Heart right ventricle (tissue), 16 donors: ENCODE measurements around the gene SORL1-AS1.

Experiments used
- ATAC-seq, 8 donors: fragments of 200-7000 bp; cut with Tn5 transposase; one replicate each; pipeline ENCODE4 v1.9.1; 2020; ENCODE audit warnings: mild to moderate bottlenecking in 8 of 8, moderate library complexity in 8 of 8, moderate number of reproducible peaks in 1 of 8
- DNase-seq, 2 donors: peaks; one replicate each; pipeline ENCODE4 v3.0.0-alpha.2; 2020
- H3K27ac ChIP-seq, 10 donors: fragments of 200-600 bp; sonication (generic) in 2 of 10; one replicate each; pipeline versions ENCODE4 v1.5.0 to v1.8.0; 2020 to 2022; ENCODE audit warnings: mild to moderate bottlenecking in 3 of 10
- H3K27me3 ChIP-seq, 7 donors: fragments of 200-600 bp; one replicate each; pipeline ENCODE4 v1.8.0; 2021 to 2022; ENCODE audit warnings: mild to moderate bottlenecking in 2 of 7
- H3K36me3 ChIP-seq, 9 donors: fragments of 200-600 bp; sonication (generic) in 1 of 9; one replicate each; pipeline versions ENCODE4 v1.5.0 to v1.8.0; 2020 to 2022; ENCODE audit warnings: mild to moderate bottlenecking in 2 of 9
- H3K4me1 ChIP-seq, 9 donors: fragments of 200-600 bp; sonication (generic) in 1 of 9; one replicate each; pipeline versions ENCODE4 v1.5.0 to v1.8.0; 2020 to 2022; ENCODE audit warnings: mild to moderate bottlenecking in 4 of 9
- H3K4me3 ChIP-seq, 10 donors: fragments of 200-600 bp; sonication (generic) in 2 of 10; one replicate each; pipeline versions ENCODE4 v1.5.0 to v1.8.0; 2020 to 2022; ENCODE audit warnings: mild to moderate bottlenecking in 7 of 10, moderate library complexity in 2 of 10
- H3K9me3 ChIP-seq, 11 donors: fragments of 200-600 bp in 10 of 11; sonication (generic) in 2 of 11; one replicate each; pipeline versions ENCODE4 v1.5.0 to v1.8.0; 2013 to 2022; ENCODE audit warnings: mild to moderate bottlenecking in 2 of 11, control low read depth in 1 of 11, moderate library complexity in 1 of 11
- WGBS, 2 donors: extraction: QIAGEN DNeasy Blood & Tissue Kit; methylation state at CpG; one replicate each; pipeline ENCODE4 v1.1.7; 2013; ENCODE audit warnings: inconsistent platforms in 1 of 2; 5-methylcytosine and 5-hydroxymethylcytosine counted together
- intact Hi-C, 10 donors: fragments of 100-400 bp; cut with DNase I; formaldehyde crosslinking; loops; one replicate each; pipeline versions ENCODE4 v1.11.1 to v1.14.2; 2022
- TF ChIP-seq, protein P1 (sequence below), 9 donors: fragments of 200-600 bp; sonication (generic) in 2 of 9; IDR thresholded peaks; one replicate each; pipeline versions ENCODE4 v1.5.0 to v1.8.0; 2021 to 2022; ENCODE audit warnings: antibody characterized with exemption in 9 of 9, mild to moderate bottlenecking in 5 of 9, moderate library complexity in 1 of 9
- donor health status: Arrhythmogenic right ventricular cardiomyopathy.
- donor health status: ischemic (EF 13 %, LVEDD 7.1; RV severe dilation, severe dysfunction).
- donor health status: healthy with polysubstance abuse.
- donor health status: DM: no; HTN: yes; CAD: no.
- donor health status: DM: no; HTN: no; CAD: no.
- donor health status: ischemic (EF 25% LVEDD 6.9; RV normal size, moderate dysfunction).
- donor health status: ischemic (EF 25% LVEDD 5.7; RV mildly dilated, moderate dysfunction).
- donor health status: healthy.
- donor health status: DM: yes; HTN: yes; CAD: no.
- donor health status: Ischemic cardiomyopathy.
- donor health status: ischemic (EF 35%, LVEDD 5.7; RV mildly dilated, moderate dysfunction).
- donor health status: nonischemic (EF 11% LVEDD 7.7; RV severe dilation, severe dysfunction).
- donor health status: DM: yes; HTN: yes; CAD: no.
- donor health status: PGD.
- donor health status: ischemic (EF 29% LVEDD 5.4; RV normal size, mild dysfunction).
- donor health status: nonischemic (EF 23%, LVEDD 6.1; RV moderate dilation, normal function).

The SORL1-AS1 gene

DNA sequence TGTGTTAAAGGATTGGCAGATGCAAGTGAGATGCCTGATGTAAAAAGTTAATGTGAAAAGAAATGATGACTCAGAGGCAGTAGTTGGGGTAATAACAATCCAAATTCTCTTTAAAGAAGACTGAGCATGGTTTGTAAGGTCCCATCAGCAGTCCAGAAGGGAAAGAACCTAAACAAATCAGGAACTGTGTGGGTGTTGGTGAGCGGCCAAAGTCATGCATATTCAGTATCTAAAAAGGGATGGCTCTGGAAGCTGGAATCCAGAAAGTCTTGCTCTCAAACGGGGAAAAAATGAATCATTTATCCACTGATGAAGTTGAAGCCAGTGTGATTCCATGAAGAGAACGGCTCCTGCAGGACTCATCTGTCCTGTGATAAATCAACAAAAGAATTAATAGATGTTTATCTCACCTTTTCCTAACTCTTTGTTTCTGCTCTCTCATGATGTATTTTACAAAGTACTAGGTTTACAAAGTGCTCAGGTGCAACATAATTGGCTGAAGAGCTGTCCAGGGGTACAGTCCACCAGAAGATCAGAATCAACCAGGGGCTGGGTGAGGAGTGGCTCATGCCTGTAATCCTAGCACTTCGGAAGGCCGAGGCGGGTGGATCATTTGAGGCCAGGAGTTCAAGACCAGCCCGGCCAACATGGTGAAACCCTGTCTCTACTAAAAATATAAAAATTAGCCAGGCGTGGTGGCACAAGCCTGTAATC, 20.5 kb upstream of the SORL1-AS1 start:
- peaks cover 0 to 24% (median 0%) of the 10 kb centered on the region in 9 donors for H3K4me1 ChIP-seq
- H3K27ac ChIP-seq = no peak overlapping the region
- peaks cover 0 to 4% (median 0%) of the 10 kb centered on the region in 7 donors for H3K27me3 ChIP-seq
- H3K36me3 ChIP-seq = peaks cover 0 to 15% (median 0%) of the 10 kb centered on the region in 9 donors
- H3K4me3 ChIP-seq = no peak overlapping the region
- TF ChIP-seq, protein P1, sequence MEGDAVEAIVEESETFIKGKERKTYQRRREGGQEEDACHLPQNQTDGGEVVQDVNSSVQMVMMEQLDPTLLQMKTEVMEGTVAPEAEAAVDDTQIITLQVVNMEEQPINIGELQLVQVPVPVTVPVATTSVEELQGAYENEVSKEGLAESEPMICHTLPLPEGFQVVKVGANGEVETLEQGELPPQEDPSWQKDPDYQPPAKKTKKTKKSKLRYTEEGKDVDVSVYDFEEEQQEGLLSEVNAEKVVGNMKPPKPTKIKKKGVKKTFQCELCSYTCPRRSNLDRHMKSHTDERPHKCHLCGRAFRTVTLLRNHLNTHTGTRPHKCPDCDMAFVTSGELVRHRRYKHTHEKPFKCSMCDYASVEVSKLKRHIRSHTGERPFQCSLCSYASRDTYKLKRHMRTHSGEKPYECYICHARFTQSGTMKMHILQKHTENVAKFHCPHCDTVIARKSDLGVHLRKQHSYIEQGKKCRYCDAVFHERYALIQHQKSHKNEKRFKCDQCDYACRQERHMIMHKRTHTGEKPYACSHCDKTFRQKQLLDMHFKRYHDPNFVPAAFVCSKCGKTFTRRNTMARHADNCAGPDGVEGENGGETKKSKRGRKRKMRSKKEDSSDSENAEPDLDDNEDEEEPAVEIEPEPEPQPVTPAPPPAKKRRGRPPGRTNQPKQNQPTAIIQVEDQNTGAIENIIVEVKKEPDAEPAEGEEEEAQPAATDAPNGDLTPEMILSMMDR (IDR thresholded peaks at IDR 0.05) = no peak
- DNase-seq (no peak), ATAC-seq (peak in 1 of 8 donors; percentile 26)
- intact Hi-C loops = no loop called here
- H3K9me3 ChIP-seq = no peaks in the 10 kb centered on the region
- 76 to 83% methylated on average over 8 of the region's 8 CpGs for WGBS, 2 donors

GRCh38 chr11:121472312-121472711, 19.5 kb upstream of the SORL1-AS1 start:
- Histone ChIP-seq H3K9me3 (no peaks in the 10 kb centered on the region), H3K27me3 (peaks cover 0 to 11% (median 0%) of the 10 kb centered on the region in 7 donors), H3K4me1 (peaks cover 0 to 33% (median under 1%) of the 10 kb centered on the region in 9 donors), H3K4me3 (no peak overlapping the region), H3K27ac (no peak overlapping the region), H3K36me3 (peaks cover 0 to 13% (median 0%) of the 10 kb centered on the region in 9 donors)
- WGBS, 2 donors = 86 to 93% methylated on average over 2 of the region's 2 CpGs
- DNase-seq (no peak), ATAC-seq (no peak)
- intact Hi-C loops = no loop called here
- TF ChIP-seq, protein P1 (IDR thresholded peaks at IDR 0.05) = no peak

DNA sequence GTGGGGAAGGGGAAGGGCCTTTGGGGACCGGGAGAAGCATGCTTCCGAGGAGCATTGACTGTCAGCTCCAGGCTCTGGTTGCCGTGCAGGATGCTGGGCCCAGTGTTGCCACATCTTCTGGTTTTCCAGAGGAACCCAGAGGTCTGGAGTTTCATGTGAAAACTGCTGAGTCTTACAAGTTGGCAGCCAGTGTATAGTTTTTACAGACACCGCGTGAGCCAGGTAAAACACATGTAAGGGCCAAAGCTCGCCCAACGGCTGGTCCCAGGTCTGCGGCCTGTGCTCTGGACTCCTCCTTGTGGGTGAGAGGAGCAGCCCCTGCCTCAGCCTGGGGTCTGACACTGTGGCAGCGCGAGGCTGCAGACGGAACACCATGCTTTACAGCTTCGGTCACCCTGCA, 18.4 kb upstream of the SORL1-AS1 start:
- Histone ChIP-seq H3K27ac (no peak overlapping the region), H3K27me3 (peaks cover 0 to 11% (median 0%) of the 10 kb centered on the region in 7 donors), H3K9me3 (no peaks in the 10 kb centered on the region), H3K36me3 (peaks cover 0 to 13% (median 0%) of the 10 kb centered on the region in 9 donors), H3K4me3 (no peak overlapping the region), H3K4me1 (peaks cover 3 to 44% (median 10%) of the 10 kb centered on the region in 9 donors)
- TF ChIP-seq, protein P1 (IDR thresholded peaks at IDR 0.05) = no peak
- no peak for DNase-seq
- WGBS, 2 donors = 96 to 97% methylated on average over 12 of the region's 12 CpGs
- intact Hi-C loops = no loop called here
- no peak for ATAC-seq

GRCh38 chr11:121469910-121470309, 17.1 kb upstream of the SORL1-AS1 start:
- TF ChIP-seq, protein P1 (IDR thresholded peaks at IDR 0.05) = no peak
- Histone ChIP-seq H3K27me3 (peaks cover 0 to 11% (median 0%) of the 10 kb centered on the region in 7 donors), H3K4me3 (no peak overlapping the region), H3K9me3 (no peaks in the 10 kb centered on the region), H3K27ac (no peak overlapping the region), H3K4me1 (peaks cover 3 to 57% (median 23%) of the 10 kb centered on the region in 9 donors), H3K36me3 (peaks cover 0 to 13% (median 0%) of the 10 kb centered on the region in 9 donors)
- intact Hi-C loops = loop anchor here in 1 of 10 donors (10.0 kb wide), 1 partner anchor 145 kb away; no protein-coding TSS in a partner anchor
- WGBS, 2 donors = 89 to 91% methylated on average over 5 of the region's 5 CpGs
- DNase-seq (no peak), ATAC-seq (no peak)
